Muscle of leg (tissue), 11 donors: ENCODE measurements around the gene CSN3. TPM values are rescaled to one million over a fixed set of nuclear protein-coding genes. Genes with fewer than 3 reads are reported as not detected.

ENCODE experiments used
- DNase-seq: peaks from one replicate; pipeline ENCODE4 v3.0.0; 2013
- H3K27ac ChIP-seq: one replicate; pipeline ENCODE4 v1.5.1; 2013; ENCODE audit warnings: mild to moderate bottlenecking, low read length, control low read depth
- H3K27me3 ChIP-seq: one replicate; pipeline ENCODE4 v1.6.1; 2013; ENCODE audit warnings: low read length; ENCODE audit not compliant: control insufficient read depth, insufficient read depth
- H3K36me3 ChIP-seq: one replicate; pipeline ENCODE4 v1.6.1; 2013; ENCODE audit warnings: low read length; ENCODE audit not compliant: control insufficient read depth, insufficient read depth
- H3K4me1 ChIP-seq: one replicate; pipeline ENCODE4 v1.6.1; 2013; ENCODE audit warnings: low read length; ENCODE audit not compliant: control insufficient read depth, insufficient read depth
- H3K4me3 ChIP-seq: one replicate; pipeline ENCODE4 v1.5.1; 2013; ENCODE audit warnings: low read length, control low read depth
- H3K9me3 ChIP-seq: replicated peaks from 2 replicates; pipeline ENCODE4 v1.6.1; 2013; ENCODE audit warnings: low read depth, low read length; ENCODE audit not compliant: control insufficient read depth
- WGBS: methylation state at CpG from one replicate; pipeline ENCODE4 v1.1.5; 2013; ENCODE audit warnings: missing lambda C conversion rate; ENCODE audit not compliant: insufficient coverage; 5-methylcytosine and 5-hydroxymethylcytosine counted together
- polyA plus RNA-seq, 8 donors: library from polyadenylated mRNA; unstranded; fragments of 120-200 nt; gene quantifications; one replicate each; pipeline versions ENCODE4 v1.2.1 to v1.2.3, GENCODE V29; 2013; ENCODE audit warnings: inconsistent platforms in 1 of 8, low replicate concordance in 1 of 8; ENCODE audit not compliant: insufficient read length in 8 of 8, insufficient read depth in 1 of 8
- total RNA-seq: library from RNA; stranded (reverse); fragments of 120-200 nt; gene quantifications from one replicate; pipeline ENCODE4 v1.2.4, GENCODE V29; 2013

The CSN3 gene
- total and polyA plus RNA-seq, 9 donors: not detected

DNA sequence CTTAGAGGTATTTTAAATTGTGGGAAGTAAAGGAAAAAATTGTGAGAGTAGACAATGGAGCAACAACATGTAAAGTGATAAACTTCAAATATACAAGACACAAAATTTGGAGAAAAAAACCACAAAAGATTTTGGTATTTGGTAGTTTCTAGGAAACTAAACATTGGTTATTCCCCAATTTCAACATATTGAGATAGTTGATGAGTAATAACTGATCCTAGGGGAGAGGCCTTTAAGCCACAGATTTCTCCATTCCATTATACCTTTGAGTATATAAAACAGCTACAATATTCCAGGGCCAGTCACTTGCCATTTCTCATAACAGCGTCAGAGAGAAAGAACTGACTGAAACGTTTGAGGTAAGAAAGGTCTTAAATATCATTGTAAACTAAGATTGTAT is 16.6 kb upstream of the CSN3 start, which contains the start of gene FDCSP:
FDCSP (plus strand) TSS at position 301 of the 400 bp plus-strand sequence. CDS start 5,071 bp downstream, outside the sequence.
- no CpG with 5 or more reads among the region's 2 CpGs for WGBS
- Histone ChIP-seq H3K4me3 (no peak within 1 kb of the TSS), H3K4me1 (no peaks in the 10 kb centered on the region), H3K27me3 (no peaks in the 10 kb centered on the region), H3K9me3 (no peaks in the 10 kb centered on the region), H3K27ac (no peak within 1 kb of the TSS), H3K36me3 (no peaks in the 10 kb centered on the region)
- DNase-seq: peak; percentile 2

DNA sequence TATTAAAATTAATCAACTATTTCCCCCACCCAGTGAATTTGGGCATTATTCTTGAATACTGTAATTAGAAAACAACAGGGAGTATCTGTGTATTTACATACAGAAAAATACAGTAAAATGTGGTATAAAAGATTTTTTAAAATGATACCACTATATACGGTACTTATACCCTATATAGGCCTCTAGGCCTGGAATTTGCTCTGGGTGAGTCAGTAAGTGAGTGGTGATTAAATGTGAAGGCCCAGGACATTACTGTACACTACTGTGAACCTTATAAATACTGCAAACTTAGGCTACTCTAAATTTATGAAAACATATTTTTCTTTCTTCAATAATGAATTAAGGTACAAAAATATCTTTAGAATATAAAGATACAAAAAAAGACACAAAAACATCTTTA is 6.3 kb upstream of the CSN3 start:
- Histone ChIP-seq H3K4me1 (no peaks in the 10 kb centered on the region), H3K36me3 (no peaks in the 10 kb centered on the region), H3K27ac (no peak overlapping the region), H3K27me3 (no peaks in the 10 kb centered on the region), H3K9me3 (no peaks in the 10 kb centered on the region), H3K4me3 (no peak overlapping the region)
- no CpG with 5 or more reads among the region's 1 CpG for WGBS
- no peak for DNase-seq

DNA sequence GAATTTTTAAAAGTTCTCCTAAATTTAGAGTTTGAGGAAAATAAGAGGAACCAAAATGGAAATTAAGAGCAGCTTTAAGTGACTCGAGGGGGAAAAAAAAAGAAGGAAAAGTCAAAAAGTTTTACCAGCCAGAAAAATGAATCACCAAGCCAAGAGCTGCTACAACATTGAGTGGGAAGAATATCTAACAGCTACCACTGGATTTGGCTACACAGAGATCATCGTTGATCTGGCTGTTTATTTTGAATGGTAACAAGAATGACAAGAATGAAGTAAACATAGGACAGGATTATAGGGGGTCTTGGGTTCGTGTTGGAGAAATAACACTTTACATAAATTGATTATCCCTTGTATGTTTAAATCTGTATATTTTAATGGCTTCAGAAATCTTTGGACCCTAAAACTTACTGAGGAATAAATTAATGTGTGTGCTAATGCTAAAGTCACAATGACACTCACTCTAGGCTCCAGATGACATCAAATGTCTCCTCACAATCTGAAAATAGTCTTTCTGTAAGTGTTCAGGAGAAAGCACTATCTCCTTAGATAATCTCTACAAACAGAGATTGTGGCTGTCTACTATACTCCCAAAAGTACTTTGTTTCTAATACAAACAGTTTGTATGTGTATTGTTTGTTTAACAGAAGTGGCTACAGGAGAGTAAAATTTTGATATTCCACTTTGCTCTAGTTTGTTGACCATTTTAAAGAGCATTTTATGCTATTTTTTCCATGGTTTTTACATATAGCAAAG is 3.1 kb upstream of the CSN3 start:
- H3K27me3 ChIP-seq: no peaks in the 10 kb centered on the region
- H3K4me3 ChIP-seq: no peak overlapping the region
- no peak overlapping the region for H3K27ac ChIP-seq
- no peaks in the 10 kb centered on the region for H3K4me1 ChIP-seq
- WGBS: 57% methylated on average over 1 of the region's 3 CpGs
- no peak for DNase-seq
- H3K36me3 ChIP-seq: no peaks in the 10 kb centered on the region
- H3K9me3 ChIP-seq: no peaks in the 10 kb centered on the region

DNA sequence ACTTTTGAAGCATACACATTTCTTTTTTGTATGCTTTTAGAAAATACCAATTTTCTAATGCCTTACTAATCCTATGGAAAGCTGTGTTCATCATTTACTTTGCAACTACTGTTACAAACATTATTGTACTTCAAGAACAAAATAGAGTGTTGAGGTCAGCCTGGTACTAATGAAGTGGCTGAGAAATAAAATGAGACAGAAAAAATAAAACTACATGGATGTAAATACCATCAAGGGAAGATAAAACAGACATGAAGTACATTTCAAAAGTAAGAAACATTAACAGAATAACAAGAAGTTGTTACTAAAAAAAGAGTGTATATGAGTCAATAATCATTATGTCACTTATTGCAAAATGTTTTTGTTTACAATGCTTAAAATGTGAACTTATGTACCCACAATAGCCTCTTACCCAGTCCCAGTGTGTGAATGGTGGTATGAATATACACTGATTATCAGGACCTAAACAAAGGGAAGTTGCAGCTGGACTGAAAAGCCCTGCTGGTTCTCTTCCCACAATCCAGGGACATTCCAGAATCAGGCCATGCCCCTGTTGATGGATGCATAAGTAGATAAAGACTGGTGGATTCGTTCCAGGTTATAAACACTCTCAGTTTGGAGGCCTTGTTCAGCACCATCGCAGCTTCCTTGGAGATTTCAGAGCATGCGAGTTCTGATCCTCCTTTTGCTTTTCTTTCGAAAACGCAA is 2.4 kb upstream of the CSN3 start:
- Histone ChIP-seq H3K4me1 (no peaks in the 10 kb centered on the region), H3K9me3 (no peaks in the 10 kb centered on the region), H3K4me3 (no peak overlapping the region), H3K36me3 (no peaks in the 10 kb centered on the region), H3K27me3 (no peaks in the 10 kb centered on the region), H3K27ac (no peak overlapping the region)
- 61% methylated on average over 3 of the region's 5 CpGs for WGBS
- peak; percentile 4 for DNase-seq

DNA sequence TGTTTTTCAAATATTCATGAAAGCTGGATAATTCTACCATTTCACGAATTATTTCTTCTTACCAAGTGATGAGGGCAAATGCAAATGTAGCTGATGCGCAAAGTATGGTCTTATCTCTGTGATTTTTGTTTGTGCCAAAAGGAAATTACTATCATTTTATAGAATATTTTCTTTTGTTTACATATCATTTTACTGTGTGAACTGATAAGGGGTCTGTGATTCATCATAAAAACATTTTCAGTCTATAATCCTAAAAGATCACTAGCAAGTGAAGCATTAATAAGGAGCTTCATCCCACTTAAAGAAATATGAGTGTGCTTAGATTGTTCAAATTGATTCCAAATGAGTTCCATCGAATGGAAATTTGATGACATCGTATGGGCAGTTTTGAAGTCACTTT is 694 bp downstream of the CSN3 start:
- DNase-seq: no peak
- H3K36me3 ChIP-seq: no peaks in the 10 kb centered on the region
- no peak overlapping the region for H3K27ac ChIP-seq

DNA sequence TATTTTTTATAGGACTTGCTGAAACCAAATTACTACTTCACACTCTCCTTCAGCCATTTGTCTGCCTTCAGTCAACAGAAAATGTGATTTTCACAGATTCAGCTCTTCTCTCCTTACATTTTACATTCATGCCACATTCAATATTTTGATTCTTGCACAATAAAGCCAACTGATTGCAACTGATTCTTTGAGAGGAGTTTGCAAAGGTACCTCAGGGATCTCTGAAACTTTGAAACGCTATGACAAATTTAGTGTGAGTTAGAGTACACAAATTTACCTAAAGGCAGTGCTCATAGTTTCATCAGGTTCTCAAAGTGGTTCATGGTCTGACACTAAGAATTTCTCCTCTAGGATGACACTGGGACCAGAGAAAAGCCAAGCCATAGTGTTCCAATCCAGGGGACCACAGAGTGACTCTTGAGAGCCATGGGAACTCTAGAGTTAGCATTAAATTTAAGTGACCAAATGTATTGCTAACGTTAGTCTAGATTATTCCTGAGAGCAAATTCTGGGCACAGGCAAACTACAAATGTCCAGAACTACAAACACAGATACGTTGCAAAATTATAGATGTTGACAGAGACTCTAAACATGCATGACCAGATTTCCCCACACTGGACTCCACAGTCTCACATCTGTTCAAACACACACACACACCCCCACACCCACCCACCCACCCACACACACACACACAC is 9.0 kb downstream of the CSN3 start:
- no peak for DNase-seq
- Histone ChIP-seq H3K36me3 (no peaks in the 10 kb centered on the region), H3K4me3 (no peak overlapping the region), H3K27me3 (no peaks in the 10 kb centered on the region), H3K27ac (no peak overlapping the region), H3K4me1 (no peaks in the 10 kb centered on the region), H3K9me3 (no peaks in the 10 kb centered on the region)
- WGBS: 60% methylated on average over 2 of the region's 3 CpGs

More for the DNA sequence above, 694 bp downstream of the CSN3 start:
- H3K9me3 ChIP-seq: no peaks in the 10 kb centered on the region
- no peaks in the 10 kb centered on the region for H3K4me1 ChIP-seq
- no peak overlapping the region for H3K4me3 ChIP-seq
- WGBS: no CpG with 5 or more reads among the region's 4 CpGs
- H3K27me3 ChIP-seq: no peaks in the 10 kb centered on the region

DNA sequence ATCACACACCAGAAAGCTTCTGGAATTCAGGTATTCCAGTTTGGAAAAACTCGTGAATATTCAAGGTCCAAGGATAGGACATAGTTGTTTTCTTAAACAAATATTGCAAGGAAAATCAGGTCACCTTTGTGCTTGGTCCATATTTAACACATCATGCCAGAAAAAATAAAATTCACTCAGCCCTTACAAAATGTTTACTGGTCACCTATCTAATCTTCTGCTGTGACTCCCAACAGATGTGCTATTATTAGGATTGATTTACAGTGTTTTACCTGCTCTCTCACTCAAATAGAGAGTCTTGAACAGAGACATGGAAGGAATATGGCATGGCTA is 9.5 kb downstream of the CSN3 start:
- no peaks in the 10 kb centered on the region for H3K27me3 ChIP-seq
- no peaks in the 10 kb centered on the region for H3K36me3 ChIP-seq
- no CpG with 5 or more reads among the region's 1 CpG for WGBS
- no peak overlapping the region for H3K27ac ChIP-seq
- no peaks in the 10 kb centered on the region for H3K4me1 ChIP-seq
- no peaks in the 10 kb centered on the region for H3K9me3 ChIP-seq
- no peak overlapping the region for H3K4me3 ChIP-seq
- DNase-seq: no peak

DNA sequence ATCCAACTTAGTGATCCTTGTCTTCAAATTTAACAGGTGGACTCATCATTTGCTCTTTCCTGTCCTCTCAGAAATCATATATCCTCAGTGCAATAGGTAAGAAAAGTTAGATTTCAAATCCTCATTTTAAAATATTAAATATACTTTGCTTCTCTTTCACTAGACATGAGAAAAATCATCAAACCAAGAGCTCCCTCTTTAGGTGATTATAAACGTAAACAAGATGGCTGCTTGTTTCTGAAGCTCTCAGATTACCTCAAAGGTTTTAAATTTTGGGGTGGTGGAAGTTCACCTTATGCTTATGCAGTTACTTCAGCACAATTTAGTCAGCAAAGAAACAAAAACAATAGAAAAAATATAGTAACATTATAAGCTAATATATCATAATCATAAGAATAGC is 27.3 kb downstream of the CSN3 start:
- Histone ChIP-seq H3K4me1 (no peaks in the 10 kb centered on the region), H3K27me3 (no peaks in the 10 kb centered on the region), H3K9me3 (no peaks in the 10 kb centered on the region), H3K36me3 (no peaks in the 10 kb centered on the region), H3K4me3 (no peak overlapping the region), H3K27ac (no peak overlapping the region)
- WGBS: no CpG with 5 or more reads among the region's 1 CpG
- peak; percentile 19 for DNase-seq

DNA sequence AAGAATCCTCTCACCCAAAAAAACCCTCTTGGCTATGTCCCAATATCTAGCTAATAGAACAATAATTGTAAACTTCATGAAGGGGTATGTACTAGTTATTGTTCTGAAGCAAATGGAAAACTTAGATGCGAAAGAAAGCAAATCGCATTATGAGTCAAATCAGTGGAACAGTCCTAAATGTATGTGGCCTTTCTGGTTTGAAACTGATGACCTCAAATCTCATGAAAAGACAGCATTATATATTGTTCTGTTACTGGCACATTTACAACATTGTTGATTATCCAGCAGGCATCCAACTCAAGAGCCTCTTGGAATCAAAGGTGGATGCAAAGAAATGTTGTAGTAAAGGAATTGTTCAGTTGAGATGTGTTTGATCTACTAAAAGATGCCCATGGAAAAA is 34.7 kb downstream of the CSN3 start:
- WGBS: no CpG with 5 or more reads among the region's 2 CpGs
- no peak overlapping the region for H3K4me3 ChIP-seq

DNA sequence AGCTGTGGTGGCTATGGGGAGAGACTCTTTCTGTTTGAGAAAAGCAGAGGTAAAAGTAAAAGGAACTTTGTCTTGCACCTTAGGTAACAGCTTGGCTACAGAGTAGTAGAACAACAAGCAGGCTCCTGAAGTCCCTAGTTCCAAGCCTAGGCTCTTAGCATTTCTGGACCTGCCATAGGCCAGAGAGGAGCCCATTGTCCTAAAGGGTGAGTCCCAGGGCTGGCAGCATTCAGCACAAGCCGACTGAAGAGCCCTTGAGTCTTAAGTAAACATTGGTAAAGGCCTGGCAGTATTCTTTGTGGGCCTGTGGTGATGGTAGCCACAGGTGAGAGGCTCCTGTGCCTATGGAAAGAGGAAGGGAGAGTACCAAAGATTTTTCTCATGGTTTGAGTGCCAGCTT is 38.2 kb downstream of the CSN3 start:
- Histone ChIP-seq H3K4me3 (no peak overlapping the region), H3K27ac (no peak overlapping the region), H3K27me3 (no peaks in the 10 kb centered on the region), H3K36me3 (no peaks in the 10 kb centered on the region), H3K9me3 (no peaks in the 10 kb centered on the region), H3K4me1 (no peaks in the 10 kb centered on the region)
- DNase-seq: no peak
- 33% methylated on average over 1 of the region's 1 CpG for WGBS

More for the DNA sequence above, 34.7 kb downstream of the CSN3 start:
- H3K9me3 ChIP-seq: no peaks in the 10 kb centered on the region
- no peak for DNase-seq
- H3K27ac ChIP-seq: no peak overlapping the region
- no peaks in the 10 kb centered on the region for H3K4me1 ChIP-seq
- no peaks in the 10 kb centered on the region for H3K36me3 ChIP-seq
- no peaks in the 10 kb centered on the region for H3K27me3 ChIP-seq
